IPS-NIHi11 (cell line): Measurements from ENCODE around the gene ANKRD55.
"Not testable (repeated sequence)": the region's sequence is repeated elsewhere in the genome, so short reads cannot be mapped to it uniquely, and the experiment has no call there.

ENCODE experiments used
- DNase-seq: peaks from one replicate; pipeline ENCODE4 v3.0.0; 2012; ENCODE audit warnings: mixed read lengths, low spot score

Gene ANKRD55

DNA sequence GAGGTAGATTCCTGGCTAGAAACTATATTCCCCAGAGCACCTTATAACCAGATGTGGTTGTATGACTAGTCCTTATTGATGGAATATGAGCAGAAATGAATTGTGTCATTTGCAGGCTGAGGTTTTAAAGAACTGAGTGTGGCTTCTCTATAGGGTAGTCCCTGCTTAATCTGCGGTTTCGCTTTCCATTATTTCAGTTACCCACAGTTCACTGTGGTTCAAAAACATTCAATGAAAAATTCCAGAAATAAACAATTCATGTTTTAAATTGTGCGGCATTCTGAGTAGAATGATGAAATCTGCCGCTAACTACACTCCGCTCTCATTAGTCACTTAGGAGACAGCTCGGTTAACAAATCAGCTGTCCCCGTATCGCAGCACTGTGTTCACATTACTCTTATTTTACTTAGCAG is 65.1 kb downstream of the ANKRD55 start:
- DNase-seq, result no peak

DNA sequence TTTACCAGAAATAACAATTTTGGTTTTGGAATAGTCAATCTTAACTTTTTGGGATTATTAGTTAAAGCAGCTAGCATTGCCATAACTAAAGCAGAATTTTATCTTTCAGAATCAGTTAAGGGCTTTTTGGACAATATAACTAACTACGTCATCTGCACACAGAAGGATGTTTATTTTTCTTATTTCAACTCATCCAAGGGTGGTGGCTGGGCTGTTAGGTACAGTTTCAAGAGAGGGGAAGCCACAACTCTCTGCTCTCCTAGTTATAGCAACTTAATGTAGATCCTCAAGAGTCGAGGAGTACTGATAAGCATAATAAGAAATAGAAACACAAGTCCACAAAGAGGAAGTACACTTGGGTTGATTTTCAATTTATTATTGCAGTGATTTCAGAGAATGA is 65.6 kb downstream of the ANKRD55 start:
- DNase-seq, result no peak

DNA sequence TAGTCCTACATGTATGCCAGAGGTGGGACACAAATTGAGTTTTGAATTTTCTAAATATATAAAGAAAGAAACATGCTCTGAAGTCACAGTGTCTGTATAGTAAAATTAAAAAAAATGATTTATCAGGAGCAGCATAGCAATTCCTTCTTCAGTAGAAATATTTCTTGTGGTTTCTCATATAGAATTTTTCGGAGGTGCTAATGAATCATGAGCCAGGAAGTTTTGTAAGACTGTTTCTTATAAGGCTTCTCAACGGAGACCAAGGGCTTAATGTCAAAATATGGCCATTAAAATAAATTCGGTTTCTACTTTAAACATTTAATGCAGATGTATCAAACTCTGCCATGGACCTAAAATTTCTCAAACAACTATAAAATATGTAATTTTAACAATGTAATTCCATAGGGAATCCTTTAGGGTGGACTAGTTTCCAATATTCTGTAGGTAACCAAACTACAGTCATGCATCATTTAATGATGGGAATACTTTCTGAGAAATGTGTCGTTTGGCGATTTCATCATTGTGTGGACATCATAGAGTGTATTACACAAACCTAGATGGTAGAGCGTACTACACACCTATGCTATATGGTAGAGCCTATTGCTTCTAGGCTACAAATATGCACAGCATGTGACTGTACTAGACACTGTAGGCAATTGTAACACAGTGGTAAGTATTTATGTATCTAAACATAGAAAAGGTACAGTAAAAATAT is 66.3 kb downstream of the ANKRD55 start:
- no peak for DNase-seq

DNA sequence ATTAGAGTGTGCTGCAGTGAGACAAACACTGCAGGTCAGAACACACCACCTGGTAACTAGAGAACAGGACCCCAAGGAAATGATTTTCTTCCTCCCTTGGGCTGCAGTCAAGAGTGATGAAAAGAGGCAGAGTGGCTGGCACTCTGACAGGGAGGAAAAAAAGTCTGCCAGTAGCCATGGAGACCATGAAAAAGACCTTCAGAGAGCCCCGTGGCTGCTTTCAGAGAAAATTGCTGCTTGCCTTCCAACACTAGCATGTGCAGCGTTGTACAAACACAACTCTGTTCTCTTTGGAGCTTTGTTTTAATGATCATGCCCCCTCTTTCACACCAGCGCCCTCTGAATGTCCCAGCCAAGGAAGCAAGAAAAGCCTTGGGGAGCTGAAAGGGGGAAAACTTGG is 68.8 kb downstream of the ANKRD55 start:
- DNase-seq, result no peak

DNA sequence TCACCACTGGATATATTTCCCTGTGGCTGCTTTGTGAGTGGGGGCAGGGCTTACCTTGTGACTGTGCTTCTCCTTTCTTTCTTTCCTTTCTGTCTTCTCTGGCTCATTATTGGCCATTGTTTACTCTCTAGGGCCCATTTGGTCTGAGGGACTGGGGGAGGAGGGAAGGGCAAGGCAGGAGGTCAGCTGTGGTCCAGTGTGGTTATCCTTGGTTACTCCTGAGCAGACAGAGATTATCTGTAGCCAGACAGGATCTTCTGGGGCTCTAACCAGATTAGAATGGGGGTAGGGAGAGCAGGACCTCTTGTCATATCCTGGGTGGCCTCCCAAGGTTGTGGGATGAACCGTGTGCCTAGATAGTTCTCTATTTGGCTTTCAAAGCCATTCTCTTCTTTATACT is 71.2 kb downstream of the ANKRD55 start:
- no peak for DNase-seq

DNA sequence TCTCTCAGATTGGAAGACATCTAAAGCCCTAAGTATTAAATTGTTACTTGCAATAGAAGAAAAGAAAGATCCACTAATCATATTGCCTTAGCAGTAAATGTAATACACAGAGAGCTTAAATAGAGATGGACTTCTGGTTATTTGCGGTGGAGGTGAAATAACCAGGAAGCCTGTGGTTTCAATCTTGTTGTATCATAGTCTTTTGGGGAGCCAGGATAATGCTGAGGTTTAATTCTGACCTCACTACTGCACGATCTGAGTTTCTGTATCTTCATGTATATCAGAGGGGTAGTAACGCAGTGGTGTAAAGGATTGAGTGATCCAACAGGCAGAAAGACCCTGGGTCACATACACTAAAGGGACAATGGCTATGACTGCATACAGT is 71.7 kb downstream of the ANKRD55 start:
- no peak for DNase-seq

DNA sequence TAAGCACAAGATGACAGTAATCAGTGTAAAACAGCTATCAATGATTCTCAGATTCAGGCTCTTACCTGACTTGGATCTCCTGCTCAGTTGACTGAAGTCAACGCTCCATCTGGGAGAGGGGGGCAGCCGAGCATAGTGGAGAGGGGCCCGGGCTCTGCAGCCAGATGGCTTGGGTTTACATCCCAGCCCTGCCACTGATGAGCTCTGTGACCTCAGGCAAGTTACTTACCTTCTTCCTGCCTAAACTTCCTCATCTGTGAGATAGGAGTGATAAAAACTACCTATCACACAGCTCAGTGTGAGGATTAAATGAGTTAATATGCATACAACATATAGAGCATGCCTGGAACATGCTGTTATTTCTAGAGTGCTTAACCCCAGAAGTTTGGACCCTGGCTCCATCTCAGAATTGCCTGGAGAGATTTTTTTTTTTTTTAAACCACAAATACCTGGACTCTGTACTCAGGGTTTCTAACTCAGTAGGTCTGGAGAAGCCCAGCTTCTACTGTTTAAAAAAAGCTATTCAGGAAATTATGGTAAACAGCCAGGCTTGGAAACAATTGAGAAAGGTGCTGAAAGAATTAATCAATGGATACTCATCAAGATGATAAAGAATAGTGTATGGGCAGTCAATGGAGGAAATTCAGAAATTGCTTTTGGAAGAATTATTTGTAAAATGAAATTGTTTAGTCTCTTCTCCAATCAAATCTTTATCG is 72.2 kb downstream of the ANKRD55 start:
- DNase-seq, result no peak

DNA sequence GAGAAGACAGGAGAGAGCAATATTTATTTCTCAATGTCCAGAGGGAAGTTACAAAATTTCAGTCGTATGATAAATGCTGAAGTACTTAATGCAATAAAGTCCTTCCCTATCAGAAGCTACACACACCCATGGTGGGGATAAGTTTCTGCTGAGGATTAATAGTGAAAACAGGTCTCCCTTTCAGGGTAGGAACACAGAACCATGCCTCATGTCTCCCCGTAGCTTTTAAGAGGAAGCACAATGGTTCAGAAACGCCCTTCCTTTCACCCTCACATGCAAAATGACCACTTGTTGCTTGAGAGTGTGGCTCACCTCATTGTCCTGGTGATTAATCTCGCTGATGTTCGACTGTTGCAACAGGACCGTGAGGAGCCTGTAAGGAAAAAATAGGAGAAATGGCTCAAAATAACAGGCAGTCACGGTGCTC is 73.6 kb downstream of the ANKRD55 start:
- DNase-seq, result no peak

DNA sequence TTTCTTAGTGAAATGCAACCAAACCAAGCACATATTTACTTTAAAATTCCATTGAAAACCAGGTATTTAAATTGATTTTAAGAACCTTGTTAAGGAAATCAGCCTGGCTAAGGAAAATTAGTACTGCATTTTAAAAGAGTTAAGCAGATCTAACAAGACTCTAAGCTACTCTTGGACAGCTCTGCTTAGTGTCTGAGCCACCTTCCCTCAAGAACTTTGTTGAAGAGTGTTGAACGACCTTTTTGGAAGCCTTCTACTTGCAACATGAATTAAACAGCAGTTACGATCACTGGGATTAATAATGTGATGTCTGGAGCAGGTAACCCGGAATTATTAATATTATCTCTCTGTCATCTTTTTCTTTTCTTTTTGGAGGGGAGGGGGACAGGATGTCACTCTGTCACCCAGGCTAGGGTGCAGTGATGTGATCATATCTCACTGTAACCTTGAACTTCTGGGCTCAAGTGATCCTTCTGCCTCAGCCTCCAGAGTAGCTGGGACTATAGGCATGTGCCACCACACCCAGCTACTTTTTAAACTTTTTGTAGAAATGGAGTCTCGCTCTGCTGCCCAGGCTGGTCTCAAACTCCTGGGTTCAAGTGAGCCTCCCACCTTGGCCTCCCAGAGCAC is 74.7 kb downstream of the ANKRD55 start:
- no peak for DNase-seq

DNA sequence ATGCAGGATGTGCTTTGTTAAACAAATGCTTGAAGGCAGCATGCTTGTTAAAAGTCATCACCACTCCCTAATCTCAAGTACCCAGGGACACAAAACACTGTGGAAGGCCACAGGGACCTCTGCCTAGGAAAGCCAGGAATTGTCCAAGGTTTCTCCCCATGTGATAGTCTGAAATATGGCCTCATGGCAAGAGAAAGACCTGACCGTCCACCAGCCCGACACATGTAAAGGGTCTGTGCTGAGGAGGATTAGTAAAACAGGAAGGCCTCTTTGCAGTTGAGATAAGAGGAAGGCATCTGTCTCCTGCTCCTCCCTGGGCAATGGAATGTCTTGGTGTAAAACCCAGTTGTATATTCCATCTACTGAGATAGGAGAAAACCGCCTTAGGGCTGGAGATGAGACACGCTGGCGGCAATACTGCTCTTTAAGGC is 75.9 kb downstream of the ANKRD55 start:
- not testable (repeated sequence) for DNase-seq

DNA sequence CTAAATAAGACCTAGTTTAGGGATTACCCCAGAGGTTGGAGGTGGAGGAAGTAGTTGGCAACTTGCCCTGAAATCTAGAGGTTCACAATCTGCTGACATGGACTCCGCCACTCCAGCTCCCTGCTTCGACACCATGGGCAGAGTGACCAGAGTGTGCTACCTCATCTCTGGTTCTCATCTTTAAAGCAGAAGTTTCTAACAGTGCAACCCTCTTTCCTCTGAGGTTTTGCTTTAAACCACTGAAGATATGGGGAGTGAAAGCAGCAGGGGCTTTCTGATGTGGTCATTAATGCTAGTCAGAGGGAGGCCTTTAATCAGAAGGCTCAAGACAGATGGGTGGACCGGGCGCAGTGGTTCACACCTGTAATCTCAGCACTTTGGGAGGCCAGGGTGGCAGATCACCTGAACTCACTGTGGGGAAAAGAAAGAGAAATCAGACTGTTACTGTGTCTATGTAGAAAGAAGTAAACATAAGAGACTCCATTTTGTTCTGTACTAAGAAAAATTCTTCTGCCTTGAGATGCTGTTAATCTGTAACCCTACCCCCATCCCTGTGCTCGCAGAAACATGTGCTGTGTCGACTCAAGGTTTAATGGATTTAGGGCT is 76.4 kb downstream of the ANKRD55 start:
- not testable (repeated sequence) for DNase-seq

DNA sequence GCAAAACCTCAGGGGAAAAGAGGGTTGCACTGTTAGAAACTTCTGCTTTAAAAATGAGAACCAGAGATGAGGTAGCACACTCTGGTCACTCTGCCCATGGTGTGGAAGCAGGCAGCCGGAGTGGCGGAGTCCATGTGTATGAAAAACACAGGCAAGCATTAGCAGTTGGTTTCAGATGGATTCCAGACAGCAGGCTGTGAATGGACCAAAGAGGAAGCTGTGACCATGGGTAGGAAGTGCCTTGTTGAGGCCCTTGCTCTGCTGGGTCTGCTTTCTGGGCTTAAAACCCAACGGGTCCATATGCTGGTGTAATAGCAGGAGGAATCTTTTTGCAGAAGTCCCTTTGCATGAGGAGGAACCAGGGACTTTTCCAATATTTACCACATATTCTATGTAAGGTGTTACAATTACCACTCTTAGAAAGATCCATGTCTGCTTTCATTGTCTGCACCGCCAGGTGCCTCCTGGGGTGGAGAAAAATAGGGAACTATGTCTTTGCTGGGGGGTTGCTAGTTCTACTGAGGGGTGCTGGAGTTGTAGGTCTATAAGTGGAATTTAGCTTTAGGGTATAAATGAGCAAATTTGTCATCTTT is 77.0 kb downstream of the ANKRD55 start:
- DNase-seq, result no peak

DNA sequence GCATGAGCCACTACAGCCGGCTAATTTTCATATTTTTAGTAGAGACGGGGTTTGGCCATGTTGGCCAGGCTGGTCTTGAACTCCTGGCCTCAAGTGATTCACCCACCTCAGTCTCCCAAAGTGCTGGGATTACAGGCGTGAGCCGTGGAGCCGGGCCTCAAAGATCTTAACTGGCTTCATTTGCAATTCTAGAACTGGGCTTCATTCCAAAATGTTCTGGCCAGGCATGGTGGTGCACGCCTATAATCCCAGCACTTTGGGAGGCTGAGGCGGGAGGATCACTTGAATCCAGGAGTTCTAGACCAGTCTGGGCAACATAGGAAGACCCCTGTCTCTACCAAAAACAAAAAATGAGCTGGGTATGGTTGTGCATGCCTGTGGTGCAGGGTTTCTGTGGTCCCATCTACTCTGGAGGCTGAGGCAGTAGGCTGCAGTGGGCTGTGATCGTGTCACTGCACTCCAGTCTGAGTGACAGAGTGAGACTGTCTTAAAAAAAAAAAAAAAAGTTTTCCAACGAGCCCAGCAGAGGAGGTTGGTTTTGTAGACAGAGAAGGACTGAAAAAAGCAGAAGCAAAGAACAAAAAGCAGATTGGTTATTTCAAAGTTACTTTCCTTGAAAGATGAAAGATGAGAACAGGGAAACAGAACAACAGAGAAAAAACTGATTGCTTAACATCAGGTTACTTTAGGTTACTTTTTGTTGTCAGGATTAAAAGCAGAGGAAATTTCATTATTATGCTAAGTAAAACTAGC is 78.2 kb downstream of the ANKRD55 start:
- no peak for DNase-seq

DNA sequence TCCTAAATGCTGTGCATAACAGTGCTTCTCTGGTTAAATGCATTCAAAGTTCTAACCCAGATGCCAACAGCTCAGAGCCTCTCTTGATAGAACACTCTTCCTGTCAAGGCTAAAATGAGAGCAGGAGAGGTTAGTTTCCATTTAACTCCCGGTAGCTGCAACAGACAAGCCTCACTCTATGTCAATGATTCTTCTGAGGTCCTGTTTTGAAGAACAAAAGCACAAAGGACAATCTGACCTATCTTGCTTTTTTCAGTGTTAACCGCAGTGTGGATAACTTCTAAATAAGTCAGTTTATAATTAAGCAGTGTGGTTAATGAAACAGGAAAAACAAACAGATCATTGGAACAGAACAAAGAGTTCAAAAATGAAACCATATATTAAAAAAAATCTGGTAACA is 80.7 kb downstream of the ANKRD55 start:
- DNase-seq, result no peak

DNA sequence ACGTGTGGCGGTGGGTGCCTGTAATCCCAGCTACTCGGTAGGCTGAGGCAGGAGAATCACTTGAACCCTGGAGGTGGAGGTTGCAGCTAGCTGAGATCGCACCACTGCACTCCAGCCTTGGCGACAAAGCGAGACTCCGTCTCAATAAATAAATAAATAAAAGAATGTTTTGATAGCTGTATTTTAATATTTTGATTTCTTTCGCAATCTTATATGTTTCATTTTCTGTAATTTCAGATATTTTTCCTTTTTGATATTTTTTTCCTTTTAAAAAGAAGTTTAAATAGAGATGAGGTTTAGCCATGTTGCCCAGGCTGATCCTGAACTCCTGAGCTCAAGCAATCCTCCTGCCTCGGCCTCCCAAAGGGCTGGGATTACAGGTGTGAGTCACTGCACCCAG is 82.4 kb downstream of the ANKRD55 start:
- DNase-seq, result not testable (repeated sequence)

DNA sequence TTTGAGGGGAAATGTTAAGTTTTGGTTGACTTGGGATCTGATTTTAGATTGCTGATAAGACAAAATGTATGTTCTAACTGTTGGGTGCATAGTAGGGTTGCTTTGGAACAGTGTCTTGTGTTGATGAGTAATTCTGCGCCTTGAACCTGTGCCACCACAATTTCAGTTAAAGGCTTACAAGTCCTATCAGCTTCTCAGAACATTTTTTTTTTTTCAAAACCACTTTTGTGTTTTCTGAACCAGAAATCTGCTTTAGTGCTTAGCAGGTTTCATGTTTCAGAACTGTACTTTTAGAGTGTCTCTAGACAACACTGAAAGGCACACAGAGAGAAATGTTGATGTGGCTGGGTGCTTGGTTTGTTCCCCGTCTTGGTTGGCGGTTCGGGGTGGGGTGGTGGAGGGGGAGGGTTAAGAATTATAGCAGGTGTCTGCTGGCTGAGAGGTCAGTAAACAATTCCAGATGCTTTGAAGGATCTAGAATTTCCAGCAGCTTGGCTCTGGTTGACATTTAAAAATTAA is 84.6 kb downstream of the ANKRD55 start:
- no peak for DNase-seq

DNA sequence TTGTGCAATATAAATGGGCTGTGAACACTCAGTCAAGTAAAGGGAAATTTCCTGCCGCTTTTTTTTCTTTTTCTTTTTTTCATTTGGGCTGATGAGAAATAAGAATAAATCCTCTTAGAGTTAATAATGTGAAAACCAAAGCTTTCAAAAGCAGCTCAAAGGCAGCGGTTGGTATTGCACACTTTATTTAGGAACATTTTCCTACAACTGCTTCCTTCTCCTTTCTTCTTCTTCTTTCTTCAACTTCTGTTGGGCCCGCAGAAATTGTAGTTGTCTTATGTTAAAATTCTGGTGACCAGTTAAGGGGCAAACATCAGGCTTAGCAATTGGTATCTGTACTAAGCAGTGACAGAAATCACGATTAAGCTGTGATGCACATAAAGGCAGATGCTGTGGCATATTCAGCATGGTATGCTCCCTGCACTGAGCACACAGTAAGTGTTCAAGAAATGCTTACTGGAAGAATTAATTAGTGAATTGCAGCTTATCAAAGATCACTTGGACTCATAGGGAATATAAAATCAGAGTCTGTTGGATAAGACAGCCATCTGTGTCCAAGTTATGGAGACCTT is 85.4 kb downstream of the ANKRD55 start:
- no peak for DNase-seq

DNA sequence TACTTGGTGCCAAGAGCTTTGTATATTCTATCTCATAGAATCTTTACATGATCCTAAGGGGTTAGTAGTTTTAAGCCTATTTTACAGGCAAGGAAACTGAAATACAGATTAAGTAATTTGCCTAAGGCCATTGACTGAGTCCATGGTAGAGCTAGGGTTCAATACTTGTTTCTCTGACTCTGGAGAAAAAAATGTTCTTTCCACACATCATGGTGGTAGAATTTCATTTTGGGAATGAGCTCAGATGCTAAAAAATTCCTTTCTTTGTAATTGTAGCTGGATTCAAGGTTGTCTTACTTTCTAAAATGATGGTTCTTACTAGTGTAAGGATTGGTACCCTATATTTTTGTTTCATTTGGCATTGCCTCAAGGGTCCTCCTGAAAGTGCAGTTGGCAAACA is 86.0 kb downstream of the ANKRD55 start:
- no peak for DNase-seq

DNA sequence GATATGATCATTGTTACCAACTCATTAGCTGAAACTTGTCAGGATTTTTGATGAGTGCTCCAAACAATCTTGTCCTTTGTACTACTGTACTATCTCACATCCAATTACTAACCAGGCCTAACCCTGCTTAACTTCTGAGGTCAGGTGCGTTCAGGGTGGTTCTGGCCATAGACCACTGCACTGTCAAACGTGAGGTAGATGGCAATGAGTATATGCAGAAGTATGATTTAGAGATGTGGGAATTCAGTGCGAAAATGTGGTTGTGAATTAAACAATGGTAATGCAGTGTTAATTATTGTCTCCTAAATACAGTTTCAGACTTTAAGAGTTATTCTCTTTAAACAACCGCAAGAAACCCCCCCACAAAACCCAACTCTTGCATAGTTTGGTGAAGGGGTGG is 86.5 kb downstream of the ANKRD55 start:
- DNase-seq, result no peak

DNA sequence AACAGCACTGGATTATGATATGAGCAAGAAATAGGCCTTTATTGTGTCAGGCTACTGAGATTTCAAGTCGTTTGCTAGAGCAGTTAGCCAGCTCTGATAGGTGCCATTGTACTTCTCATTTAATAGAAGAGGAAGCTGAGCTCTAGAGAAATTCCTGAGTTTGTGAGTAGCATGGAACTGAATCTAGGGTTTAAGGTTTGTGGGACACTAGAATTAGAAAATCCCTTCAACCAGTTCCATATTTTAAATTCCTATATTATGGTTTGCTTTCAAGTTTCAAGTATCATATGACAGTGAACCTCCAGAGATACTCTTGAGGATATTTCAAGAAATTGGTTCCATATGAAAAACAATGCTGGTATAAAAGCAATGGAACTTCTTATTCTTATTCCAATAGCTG is 87.6 kb downstream of the ANKRD55 start:
- DNase-seq, result no peak

DNA sequence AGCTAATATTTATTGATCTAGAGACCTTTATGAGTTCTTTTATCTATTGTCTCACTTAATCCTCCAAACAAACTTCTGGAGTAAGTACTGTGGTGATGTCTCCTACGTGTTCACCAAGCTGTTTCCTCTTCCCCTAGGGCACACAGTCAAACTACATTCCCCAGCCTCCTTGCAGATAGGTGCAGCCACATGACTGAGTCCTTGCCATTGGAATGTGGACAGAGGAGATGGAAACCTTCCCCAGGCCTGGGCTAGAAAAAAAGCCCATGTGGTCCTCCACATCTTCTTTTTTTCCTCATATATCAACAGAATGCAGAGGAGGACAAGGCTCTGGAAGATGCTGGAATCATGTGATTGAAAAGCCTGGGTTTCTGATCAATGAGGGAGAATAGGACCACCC is 88.0 kb downstream of the ANKRD55 start:
- DNase-seq, result no peak
